NCI-H446 treated with DMSO at 0.1 percent for 48 hours (cell line): ENCODE measurements around the gene TPP1.

Source experiments
- DNase-seq: peaks from one replicate; lab custom pipeline; 2025; lab: John Stamatoyannopoulos, UW

Gene TPP1

DNA sequence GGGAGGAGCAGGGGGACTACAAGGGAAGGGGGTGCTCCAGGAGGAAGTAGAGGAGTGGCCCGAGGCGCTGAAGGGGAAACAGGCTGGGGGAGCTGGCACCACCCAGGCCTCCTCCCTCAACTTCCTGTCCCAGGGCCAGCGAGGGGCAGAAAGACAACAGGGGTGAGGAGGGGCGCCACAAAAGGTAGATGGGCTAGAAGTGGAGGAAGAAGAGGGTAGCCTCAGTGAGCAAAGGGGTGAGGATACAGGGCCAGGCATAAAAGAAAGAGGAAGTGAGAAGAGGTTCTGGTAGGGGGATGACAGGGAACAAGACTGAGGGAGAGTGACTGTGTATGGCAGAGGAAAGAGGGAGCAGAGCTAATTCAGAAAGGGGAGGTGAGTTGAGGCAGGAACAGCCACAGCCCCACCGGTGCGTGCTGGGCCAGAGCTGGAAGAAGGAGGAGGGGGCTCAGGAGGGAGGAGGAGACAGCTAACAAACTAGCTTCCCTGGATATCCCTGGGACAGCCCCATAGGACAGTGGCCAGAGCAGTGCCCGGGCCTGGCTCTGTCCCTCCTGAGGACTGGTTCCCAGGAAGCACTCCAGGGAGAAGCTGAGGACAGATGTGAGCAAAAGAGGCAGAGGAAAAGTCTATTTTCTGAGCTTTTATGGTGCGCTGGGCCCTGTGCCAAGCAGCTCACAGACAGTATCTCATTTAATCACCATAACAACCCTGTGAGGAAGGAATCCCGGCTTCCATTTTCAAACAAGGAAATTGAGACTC is 27.9 kb upstream of the TPP1 start:
- no peak for DNase-seq

DNA sequence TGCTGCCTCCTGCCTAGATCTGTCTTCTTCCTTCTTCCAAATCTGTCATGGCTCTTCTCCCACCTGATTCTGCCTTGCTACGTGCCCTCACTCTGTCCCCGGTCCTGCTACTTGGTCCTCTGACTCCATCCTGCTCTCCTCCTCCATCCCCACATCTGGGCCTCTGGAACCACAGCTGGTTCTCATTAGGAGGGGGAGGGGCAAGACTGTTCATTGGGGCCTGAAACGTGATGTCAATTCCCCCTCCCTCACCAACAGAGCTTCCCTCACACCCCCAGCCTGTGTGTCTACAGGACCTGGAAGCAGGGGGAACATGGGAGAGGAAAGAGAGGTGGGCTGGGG is 27.3 kb upstream of the TPP1 start:
- DNase-seq, result no peak

DNA sequence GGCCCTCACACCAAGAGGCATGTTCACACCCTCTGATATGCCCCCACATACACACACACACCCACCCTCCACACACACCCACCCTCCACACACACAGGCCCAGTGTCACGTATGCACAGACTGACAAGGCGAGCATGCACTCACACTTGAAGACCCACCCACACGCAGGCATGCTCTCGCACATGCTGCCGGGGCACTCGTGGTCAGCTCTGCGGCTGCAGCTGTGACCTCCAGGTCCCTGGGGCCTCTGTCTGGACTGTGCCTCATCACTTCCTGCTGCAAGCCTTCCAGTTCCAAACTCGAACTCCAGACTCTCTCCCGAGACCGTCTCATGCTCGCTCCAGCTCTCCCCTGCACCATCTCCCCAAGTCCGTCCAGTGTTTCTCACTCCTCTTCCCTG is 26.8 kb upstream of the TPP1 start:
- DNase-seq, result no peak

DNA sequence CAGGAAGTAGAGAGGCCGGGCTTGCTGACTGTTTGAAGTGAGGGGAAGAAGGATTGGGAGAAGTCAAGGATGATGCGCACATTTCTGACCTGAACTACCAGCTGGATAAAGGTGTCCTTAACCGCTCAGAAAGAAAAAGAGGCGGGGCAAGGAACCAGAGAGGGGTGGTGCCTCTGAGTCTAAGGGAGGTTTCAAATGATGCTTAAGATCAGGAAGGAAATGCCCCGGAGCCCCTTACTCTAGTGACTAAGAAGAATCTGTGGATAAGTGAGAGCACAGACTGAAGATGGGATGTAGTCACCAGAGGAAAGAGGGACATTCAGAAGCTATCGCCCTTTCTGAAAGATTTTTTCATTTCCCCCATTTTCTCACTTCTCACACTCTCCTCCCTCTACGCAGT is 23.7 kb upstream of the TPP1 start:
- DNase-seq, result no peak

DNA sequence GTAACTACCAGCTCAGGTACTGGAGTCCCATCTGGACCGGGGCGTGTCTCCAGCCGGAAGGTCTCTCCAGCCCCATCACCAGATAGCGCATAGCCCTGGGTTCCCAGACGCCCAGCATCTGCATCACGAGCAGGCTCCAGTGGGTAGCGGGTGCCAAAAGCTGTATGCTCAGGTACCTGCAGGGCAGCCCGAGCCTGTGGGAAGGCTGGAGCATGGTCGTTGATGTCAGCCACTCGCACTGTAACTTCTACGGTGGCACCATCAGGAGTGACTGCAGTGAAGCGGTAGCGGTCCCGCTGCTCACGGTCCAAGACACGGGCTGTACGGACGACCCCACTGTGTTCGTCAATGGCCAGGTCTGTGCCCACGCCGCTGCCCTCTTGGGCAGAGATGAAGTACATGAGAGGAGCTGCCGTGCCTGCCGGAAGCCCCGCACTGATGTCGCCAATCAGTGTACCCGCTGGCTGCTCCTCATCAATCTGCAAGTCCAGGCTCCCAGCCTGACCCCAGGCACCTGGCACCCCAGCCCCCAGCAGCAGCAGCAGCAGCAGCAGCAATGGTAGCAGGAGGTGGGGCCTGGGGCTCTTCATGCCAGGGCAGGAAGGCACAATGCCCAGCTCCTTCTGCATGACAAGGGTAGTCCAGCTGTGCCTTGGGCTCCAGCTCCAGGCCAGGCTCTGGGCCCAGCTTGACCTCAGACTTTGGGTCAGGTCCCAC is 21.9 kb upstream of the TPP1 start:
- DNase-seq, result no peak

DNA sequence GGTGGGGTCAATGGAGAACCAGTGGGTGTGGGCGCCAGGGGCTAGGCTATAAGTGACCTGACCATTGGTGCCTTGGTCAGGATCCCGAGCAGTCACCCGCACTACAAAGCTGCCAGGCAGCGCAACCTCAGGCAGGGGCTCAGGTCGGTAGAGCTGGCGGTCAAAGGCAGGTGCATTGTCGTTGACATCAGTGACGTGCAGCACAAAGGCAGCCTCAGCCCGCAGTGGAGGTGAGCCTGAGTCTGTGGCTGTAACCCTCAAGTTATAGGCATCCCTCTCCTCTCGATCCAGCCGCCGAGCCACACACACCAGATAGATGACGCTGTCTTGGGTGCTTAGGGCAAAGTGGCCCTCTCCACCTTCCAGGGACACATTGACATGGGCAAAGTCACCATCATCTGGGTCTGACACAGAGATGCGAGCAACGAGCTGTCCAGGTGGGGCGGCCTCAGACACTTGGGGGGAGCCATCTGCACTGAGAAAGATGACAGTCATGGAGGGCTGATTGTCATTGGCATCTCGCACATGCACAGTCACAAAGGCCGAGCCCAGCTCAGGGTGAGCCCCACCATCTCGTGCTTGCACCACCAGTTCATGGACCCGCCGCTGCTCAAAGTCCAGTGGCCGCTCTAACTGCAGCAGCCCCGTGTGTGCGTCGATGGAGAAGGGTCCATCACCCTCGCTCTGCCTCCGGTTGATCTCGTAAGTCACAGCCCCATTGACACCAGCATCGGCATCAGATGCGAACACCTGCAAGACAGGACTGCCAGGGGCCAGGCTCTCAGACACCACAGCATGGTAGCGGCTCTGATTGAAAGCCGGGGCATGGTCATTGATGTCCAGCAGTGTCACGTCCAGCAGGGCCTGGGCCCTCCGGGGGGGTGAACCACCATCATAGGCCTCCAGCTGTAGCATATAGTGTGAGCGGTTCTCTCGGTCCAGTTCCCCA is 21.1 kb upstream of the TPP1 start:
- no peak for DNase-seq

DNA sequence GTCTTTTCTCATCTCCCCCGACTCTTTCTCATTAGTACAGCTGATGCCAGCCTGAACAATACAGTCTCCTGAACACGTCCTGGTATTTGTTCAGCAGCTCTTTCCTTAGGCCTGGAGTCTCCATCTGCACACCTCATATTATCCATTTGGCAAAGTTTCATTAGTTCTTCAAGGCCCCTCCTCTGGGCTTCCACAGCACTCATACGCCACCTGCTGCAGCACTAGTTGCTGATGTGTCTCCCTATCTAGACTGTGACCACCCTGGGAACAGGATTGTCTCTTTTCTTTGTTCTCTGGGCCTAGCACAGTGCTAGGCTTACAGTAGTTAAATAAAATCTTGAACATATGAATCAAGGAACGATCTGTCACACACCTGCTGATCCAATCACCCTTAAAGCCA is 19.2 kb upstream of the TPP1 start:
- peak; percentile 13 for DNase-seq

DNA sequence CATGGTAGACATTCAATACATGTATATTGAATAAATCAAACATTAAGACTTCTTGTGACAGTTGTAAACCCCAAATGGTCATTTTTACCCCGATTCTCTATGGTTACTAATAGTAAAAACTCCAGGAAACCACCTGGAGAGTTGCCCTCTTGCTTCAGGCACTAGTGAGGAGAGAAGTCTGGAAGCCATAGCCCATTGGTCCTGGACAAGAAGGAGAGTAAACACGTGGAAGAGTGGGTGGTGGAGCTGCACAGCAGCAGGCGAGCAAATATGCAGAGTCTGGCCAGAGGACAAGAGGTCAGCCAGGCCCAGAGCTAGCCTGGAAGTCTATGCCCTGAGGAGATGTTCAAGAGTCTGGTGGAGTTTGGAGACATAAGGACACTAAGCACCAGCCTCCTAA is 18.6 kb upstream of the TPP1 start:
- DNase-seq, result no peak

DNA sequence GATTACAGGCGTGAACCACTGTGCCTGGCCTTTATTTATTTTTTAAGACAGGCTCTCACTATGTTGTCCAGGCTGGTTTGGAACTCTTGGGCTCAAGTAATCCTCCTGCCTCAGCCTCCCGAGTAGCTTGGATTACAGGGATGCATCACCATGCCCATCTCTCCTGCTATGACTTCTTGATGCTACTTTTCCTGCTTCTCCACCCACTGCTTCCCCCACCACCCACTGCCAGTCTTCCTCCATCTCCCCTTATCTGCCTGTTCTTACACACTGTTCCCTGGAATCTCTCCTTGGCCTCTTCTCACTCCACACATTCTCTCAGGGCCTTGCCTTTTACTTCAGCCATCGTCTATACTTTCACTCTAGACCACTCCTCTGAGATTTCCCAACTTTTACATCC is 17.3 kb upstream of the TPP1 start:
- DNase-seq, result no peak

DNA sequence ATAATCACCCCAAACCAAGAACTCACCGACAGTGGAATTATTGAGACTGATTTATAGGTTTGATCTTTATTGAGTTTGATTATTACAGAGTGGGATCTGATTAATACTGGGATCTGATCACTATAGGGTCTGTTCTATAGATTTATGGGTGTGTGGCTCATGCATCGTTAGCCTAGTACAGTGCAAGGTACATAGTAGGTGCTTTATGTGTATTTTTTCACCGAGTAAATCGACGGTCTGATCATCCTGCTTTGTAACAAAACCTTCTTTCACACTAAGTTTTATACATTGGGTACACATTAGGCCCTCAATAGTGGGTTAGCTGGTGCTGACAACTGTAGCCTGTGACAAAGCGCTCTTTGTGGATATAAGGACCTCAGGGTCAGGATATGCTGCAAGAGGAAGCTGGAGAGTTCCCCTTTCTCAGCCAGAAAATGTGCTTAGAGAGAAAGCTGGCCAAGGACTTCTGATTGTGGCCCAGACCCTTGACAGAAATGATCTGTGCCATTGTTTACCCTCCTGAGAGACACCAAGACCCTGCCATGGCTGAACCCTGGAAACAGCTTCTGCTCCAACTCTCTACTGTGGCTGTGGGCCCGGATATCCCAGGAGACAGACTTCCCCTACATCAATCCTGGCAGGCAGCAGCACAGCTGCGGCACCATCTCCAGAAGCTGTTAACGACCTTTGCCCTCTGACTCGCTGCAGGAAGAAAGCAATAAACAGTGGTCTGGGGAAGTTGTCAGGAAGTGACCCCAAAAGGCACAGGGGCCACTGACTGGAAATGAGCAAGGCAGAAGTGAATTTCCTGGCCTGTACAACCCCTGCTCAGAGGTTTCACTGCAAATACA is 16.1 kb upstream of the TPP1 start:
- DNase-seq, result no peak

DNA sequence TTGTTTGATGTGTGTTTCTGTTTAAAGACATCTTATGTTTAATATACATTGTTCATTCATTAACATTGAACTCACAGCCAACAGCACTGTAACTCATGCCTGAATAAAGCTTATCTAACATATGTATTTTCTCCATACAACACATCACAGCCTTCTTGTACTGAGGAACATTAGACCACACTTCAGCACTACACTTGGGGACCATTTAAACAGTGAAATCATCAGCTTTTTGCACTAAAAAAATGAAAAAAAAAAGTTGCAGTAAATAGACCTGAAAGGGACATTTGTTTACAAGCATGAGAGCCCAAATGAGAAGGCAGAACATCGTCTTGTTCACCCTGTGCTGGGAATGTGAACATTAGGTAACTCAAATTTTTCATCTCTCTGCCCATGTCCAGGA is 15.3 kb upstream of the TPP1 start:
- DNase-seq, result no peak

DNA sequence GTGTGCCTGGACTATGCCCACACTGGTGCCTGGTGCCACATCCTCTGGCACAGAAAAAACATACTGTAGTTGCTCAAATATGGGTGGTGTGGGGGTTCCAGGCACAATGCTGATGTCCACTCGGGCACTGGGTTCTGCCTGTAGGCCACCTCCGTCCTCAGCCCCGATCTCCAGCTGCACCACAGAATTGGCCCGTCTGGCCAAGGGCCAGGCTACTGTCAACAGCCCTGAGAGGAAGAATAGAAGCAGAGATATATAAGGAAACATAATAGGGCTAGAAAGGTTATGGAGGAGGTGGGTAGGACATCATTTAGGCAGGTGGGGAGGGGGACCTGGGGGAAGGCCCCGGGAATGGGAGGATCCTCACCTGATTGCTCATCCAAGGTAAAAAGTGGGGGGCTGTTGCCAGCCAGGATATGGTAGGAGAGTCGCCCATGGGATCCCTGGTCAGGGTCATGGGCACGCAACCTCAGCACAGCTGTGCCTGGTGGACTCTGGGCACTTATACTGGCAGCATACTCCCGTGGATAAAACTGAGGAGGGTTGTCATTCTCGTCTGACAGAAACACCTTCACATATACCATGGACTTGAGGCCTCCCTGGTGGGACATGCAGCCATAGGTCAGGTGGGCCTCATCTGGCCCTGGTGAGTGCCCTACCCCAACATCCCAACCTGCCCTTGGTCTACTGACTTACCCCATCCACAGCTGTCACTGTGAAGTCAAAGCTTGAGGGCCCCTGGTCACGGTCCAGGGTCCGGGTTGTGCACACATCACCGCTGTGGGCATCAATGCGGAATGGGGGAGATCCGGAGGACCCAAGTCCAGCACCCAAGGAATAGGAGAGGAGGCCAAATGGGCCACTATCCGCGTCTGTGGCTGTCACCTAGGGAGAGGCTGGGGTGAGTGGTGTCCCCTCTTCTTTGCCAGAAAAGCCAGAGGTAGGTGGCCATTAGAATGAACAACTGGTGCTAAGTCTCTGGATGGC is 14.5 kb upstream of the TPP1 start:
- DNase-seq, result no peak

DNA sequence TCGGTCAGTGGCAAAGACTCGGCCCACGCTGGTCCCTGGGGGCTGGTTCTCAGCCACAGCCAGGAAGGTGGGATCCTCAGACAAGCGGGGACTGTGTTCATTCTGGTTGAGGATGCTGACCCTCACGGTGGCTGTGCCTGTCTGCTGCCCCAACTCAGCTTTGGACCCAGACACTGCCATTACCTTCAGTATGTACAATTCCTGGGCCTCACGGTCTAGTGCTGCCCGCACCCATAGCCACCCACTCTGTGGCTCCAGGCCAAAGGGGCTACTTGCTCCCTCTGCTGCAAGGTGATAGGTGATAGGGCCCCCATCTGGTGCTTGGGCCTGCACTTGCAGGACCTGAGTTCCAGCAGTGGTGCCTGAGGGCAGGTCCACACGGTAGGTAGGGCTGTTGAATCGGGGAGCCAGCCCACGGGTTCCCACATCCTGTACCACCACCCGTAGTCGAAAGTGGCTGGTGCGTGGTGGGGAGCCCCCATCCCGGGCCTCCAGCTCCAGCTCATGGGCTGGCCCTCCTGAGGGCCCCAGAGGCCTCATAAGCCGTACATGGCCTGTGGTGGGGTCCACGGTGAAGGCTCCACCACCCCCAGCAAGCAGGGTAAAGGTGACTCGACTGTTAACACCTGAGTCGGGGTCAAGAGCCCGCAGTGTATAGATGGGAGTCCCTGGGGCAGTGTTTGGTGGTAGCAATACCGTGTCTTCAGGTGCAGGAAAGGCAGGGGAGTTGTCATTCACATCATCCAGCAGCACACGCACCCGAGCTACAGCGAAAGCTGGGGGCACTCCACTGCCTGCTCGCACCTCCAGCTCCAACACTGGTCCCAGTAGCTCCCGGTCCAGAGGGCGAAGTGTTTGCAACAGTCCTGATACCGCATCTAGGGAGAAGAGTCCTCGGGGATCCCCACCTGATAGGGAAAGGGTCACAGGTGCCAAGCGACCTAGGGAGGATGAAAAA is 13.2 kb upstream of the TPP1 start:
- no peak for DNase-seq

DNA sequence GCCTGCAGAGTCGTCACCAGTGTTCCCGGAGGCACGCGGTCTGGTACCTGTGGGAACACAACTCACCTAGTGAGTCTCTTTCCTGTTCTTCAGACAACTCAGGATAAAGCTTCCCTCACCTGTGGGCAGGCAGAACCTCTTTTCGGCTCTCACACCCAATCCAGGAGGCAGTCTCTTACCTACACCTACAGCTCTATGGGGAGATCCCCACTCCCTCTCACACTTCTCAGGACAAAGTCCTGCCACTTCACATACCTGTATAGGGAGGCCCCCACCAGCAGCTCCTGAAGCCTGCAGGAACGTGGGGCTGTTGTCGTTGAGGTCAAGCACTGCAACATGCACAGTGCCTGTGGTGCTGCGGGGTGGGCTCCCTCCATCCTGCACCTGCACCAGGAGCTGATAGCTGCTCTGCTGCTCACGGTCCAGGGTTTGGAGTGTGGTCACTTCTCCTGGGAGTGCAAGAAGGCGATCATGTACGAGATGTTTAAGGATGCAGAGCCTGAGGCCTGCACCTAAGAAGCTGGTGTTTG is 12.2 kb upstream of the TPP1 start:
- DNase-seq, result no peak

DNA sequence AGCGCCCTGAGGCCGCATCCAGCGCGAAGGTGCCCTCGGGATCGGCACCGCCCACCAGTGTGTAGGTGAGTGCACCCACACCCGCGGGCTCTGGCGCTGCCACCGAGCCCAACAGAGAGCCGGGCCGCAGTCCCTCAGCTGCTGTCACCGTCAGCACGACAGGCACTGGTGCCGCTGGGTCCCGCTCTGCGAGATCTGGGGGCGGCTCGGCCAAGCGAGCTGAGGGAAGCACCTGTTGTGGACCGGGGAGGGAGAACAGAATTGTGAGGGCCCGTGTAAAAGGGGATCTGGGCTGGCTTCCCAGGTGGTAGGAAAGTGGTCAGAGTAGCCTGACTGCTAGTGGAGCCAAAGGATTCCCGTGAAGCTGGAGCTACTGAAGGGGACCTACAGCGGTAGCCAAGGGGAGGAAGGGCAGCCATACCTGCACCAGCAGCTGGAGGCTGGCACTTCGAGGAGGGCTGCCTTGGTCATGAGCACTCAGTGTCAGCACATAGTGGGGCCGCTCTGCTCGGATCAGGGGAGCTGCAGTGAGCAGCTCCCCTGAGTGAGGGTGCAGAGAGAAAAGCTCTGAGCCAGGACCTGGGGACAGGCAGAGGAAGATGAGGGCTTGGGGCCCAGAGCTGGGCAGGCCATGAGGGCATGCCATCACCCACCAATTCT is 11.5 kb upstream of the TPP1 start:
- DNase-seq, result no peak

DNA sequence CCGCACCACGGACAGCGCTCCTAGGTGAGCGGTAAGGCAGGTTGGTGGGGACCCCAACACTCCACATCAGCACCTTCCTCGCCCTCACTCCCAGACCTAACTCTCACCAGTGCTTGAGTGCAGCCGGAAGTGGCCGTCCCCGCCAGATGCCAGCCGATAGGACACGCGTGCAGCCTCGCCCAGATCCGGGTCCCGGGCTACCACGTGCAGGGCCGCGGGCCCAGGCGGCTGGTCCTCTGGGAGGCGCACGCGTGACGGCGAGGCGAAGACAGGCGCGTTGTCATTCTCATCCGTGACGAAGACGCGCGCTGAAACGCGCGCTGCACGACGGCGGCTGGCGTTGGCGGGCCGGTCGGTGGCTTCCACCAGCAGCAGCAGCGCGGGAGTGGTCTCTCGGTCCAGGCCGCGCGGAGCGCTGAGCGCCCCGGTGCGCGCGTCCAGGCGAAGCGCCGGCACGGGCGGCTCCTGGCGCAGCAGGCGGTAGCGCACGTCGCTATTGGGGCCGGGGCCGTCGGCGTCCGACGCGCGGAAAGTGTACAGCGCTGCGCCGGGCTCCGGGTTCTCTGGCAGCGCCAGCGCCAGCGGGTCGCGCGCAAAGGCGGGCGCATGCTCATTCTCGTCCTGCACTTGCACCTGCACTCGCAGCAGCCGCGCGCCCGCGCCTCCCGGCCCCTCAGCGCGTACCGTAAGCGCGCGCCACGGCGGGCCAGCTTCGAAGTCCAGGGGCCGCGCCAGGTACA is 10.8 kb upstream of the TPP1 start:
- no peak for DNase-seq

DNA sequence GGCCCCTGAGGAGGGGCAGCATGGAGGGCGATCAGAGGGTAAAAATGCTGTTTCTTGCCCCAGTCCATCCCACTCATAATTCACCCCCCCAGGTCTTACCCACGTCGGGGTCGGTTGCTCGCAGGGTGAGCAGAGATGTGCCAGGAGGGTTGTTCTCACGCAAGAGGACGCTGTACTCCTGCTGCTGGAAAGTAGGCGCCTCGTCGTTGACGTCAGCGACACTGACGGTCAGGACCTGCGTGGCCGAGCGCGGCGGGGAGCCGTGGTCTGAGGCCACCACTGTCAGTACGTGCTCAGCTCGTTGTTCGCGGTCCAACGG is 10.3 kb upstream of the TPP1 start:
- DNase-seq, result no peak

DNA sequence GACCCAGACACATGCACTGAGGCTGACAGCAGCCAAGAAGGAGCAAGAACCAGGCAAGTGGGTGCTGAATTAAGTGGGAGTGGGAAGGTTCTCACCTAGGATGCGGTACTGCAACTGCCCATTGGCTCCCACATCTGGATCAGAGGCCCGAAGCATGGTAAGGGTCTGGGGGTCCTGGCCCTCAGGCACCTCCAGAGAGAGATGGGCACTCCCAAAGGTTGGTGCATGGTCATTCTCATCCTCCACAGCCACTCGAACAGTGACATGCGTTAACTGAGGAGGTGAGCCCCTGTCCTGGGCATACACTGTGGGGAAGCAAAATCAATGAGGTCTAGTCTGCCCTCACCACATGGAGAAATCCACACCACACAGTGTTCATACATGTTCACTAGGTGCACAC is 9.3 kb upstream of the TPP1 start:
- DNase-seq, result no peak
